Activated naive CD4-positive, alpha-beta T cell treated with anti-CD3 and anti-CD28 coated beads, Interleukin-2, amount 50 U/mL, for 24 hours (primary cell): Measurements from ENCODE around the gene SSBP3.

Source experiments
- H3K27ac Mint-ChIP-seq: one replicate; pipeline ENCODE4 v1.8.0; 2021; ENCODE audit warnings: mild to moderate bottlenecking, mixed read lengths
- H3K27me3 Mint-ChIP-seq: one replicate; pipeline ENCODE4 v1.8.0; 2021; ENCODE audit warnings: mixed read lengths
- H3K36me3 Mint-ChIP-seq: one replicate; pipeline ENCODE4 v1.8.0; 2021; ENCODE audit warnings: mixed read lengths
- H3K4me1 Mint-ChIP-seq: one replicate; pipeline ENCODE4 v1.8.0; 2021; ENCODE audit warnings: mixed read lengths
- H3K4me3 Mint-ChIP-seq: one replicate; pipeline ENCODE4 v1.8.0; 2021; ENCODE audit warnings: mild to moderate bottlenecking, mixed read lengths
- H3K9me3 Mint-ChIP-seq: one replicate; pipeline ENCODE4 v1.8.0; 2021; ENCODE audit warnings: mixed read lengths

The SSBP3 gene

GRCh38 chr1:54292002-54292911 lies 113.9 kb downstream of the SSBP3 start:
- Mint-ChIP-seq H3K27me3 (no peaks in the 10 kb centered on the region), H3K9me3 (no peaks in the 10 kb centered on the region), H3K27ac (peak overlapping the region; percentile 52), H3K4me3 (no peak overlapping the region), H3K36me3 (no peaks in the 10 kb centered on the region), H3K4me1 (peaks cover 88% of the 10 kb centered on the region)

- Mint-ChIP-seq H3K4me3 (no peak overlapping the region), H3K36me3 (no peaks in the 10 kb centered on the region), H3K27ac (no peak overlapping the region), H3K9me3 (no peaks in the 10 kb centered on the region), H3K4me1 (peaks cover 90% of the 10 kb centered on the region), H3K27me3 (no peaks in the 10 kb centered on the region)
These were observed 114.8 kb downstream of the SSBP3 start for GRCh38 chr1:54291276-54292001.

- H3K4me1 Mint-ChIP-seq = peaks cover 90% of the 10 kb centered on the region
- no peak overlapping the region for H3K4me3 Mint-ChIP-seq
- peak overlapping the region; percentile 14 for H3K27ac Mint-ChIP-seq
- H3K36me3 Mint-ChIP-seq = no peaks in the 10 kb centered on the region
- H3K9me3 Mint-ChIP-seq = no peaks in the 10 kb centered on the region
- H3K27me3 Mint-ChIP-seq = no peaks in the 10 kb centered on the region
These were observed 115.5 kb downstream of the SSBP3 start for GRCh38 chr1:54290506-54291184.

- Mint-ChIP-seq H3K36me3 (no peaks in the 10 kb centered on the region), H3K4me3 (no peak overlapping the region), H3K27ac (peak overlapping the region; percentile 84), H3K4me1 (peaks cover 90% of the 10 kb centered on the region), H3K9me3 (no peaks in the 10 kb centered on the region), H3K27me3 (no peaks in the 10 kb centered on the region)
These were observed 116.4 kb downstream of the SSBP3 start for GRCh38 chr1:54289712-54290233.

GRCh38 chr1:54287801-54288211 lies 118.4 kb downstream of the SSBP3 start:
- peaks cover 92% of the 10 kb centered on the region for H3K4me1 Mint-ChIP-seq
- H3K36me3 Mint-ChIP-seq = no peaks in the 10 kb centered on the region
- peak overlapping the region; percentile 96 for H3K27ac Mint-ChIP-seq
- H3K4me3 Mint-ChIP-seq = peak overlapping the region; percentile 57
- no peaks in the 10 kb centered on the region for H3K9me3 Mint-ChIP-seq
- H3K27me3 Mint-ChIP-seq = no peaks in the 10 kb centered on the region

GRCh38 chr1:54287176-54287650 lies 119.0 kb downstream of the SSBP3 start:
- peak overlapping the region; percentile 96 for H3K27ac Mint-ChIP-seq

GRCh38 chr1:54285815-54286345 lies 120.3 kb downstream of the SSBP3 start:
- H3K36me3 Mint-ChIP-seq = no peaks in the 10 kb centered on the region
- H3K27me3 Mint-ChIP-seq = no peaks in the 10 kb centered on the region
- peak overlapping the region; percentile 79 for H3K4me3 Mint-ChIP-seq
- no peaks in the 10 kb centered on the region for H3K9me3 Mint-ChIP-seq
- peak overlapping the region; percentile 96 for H3K27ac Mint-ChIP-seq
- H3K4me1 Mint-ChIP-seq = peaks cover 84% of the 10 kb centered on the region

More at GRCh38 chr1:54287176-54287650, 119.0 kb downstream of the SSBP3 start:
- Mint-ChIP-seq H3K27me3 (no peaks in the 10 kb centered on the region), H3K4me3 (peak overlapping the region; percentile 57), H3K4me1 (peaks cover 92% of the 10 kb centered on the region), H3K36me3 (no peaks in the 10 kb centered on the region), H3K9me3 (no peaks in the 10 kb centered on the region)

GRCh38 chr1:54284781-54285529 lies 121.2 kb downstream of the SSBP3 start:
- H3K4me1 Mint-ChIP-seq = peaks cover 84% of the 10 kb centered on the region
- no peaks in the 10 kb centered on the region for H3K27me3 Mint-ChIP-seq
- peak overlapping the region; percentile 79 for H3K4me3 Mint-ChIP-seq
- no peaks in the 10 kb centered on the region for H3K9me3 Mint-ChIP-seq
- H3K27ac Mint-ChIP-seq = peak overlapping the region; percentile 96
- peaks cover 2% of the 10 kb centered on the region for H3K36me3 Mint-ChIP-seq

- H3K4me1 Mint-ChIP-seq = peaks cover 84% of the 10 kb centered on the region
- H3K4me3 Mint-ChIP-seq = no peak overlapping the region
- H3K9me3 Mint-ChIP-seq = no peaks in the 10 kb centered on the region
These were observed 122.4 kb downstream of the SSBP3 start for GRCh38 chr1:54283635-54284385.

GRCh38 chr1:54282101-54282847 lies 123.9 kb downstream of the SSBP3 start:
- Mint-ChIP-seq H3K27me3 (no peaks in the 10 kb centered on the region), H3K9me3 (no peaks in the 10 kb centered on the region), H3K4me1 (peaks cover 89% of the 10 kb centered on the region), H3K4me3 (no peak overlapping the region), H3K36me3 (peaks cover 3% of the 10 kb centered on the region), H3K27ac (peak overlapping the region; percentile 60)

More at GRCh38 chr1:54283635-54284385, 122.4 kb downstream of the SSBP3 start:
- H3K36me3 Mint-ChIP-seq = peaks cover 3% of the 10 kb centered on the region
- peak overlapping the region; percentile 30 for H3K27ac Mint-ChIP-seq
- H3K27me3 Mint-ChIP-seq = no peaks in the 10 kb centered on the region

GRCh38 chr1:54280651-54281050 lies 125.5 kb downstream of the SSBP3 start:
- peak overlapping the region; percentile 93 for H3K27ac Mint-ChIP-seq
- H3K4me3 Mint-ChIP-seq = peak overlapping the region; percentile 60
- H3K36me3 Mint-ChIP-seq = peaks cover 6% of the 10 kb centered on the region
- no peaks in the 10 kb centered on the region for H3K27me3 Mint-ChIP-seq
- no peaks in the 10 kb centered on the region for H3K9me3 Mint-ChIP-seq
- peaks cover 85% of the 10 kb centered on the region for H3K4me1 Mint-ChIP-seq

- H3K27ac Mint-ChIP-seq = no peak overlapping the region
- H3K4me3 Mint-ChIP-seq = no peak overlapping the region
These were observed 126.7 kb downstream of the SSBP3 start for GRCh38 chr1:54279457-54279856.

GRCh38 chr1:54278941-54279422 lies 127.2 kb downstream of the SSBP3 start:
- H3K9me3 Mint-ChIP-seq = no peaks in the 10 kb centered on the region
- H3K27me3 Mint-ChIP-seq = no peaks in the 10 kb centered on the region
- peaks cover 6% of the 10 kb centered on the region for H3K36me3 Mint-ChIP-seq
- H3K4me1 Mint-ChIP-seq = peaks cover 81% of the 10 kb centered on the region
- no peak overlapping the region for H3K4me3 Mint-ChIP-seq
- no peak overlapping the region for H3K27ac Mint-ChIP-seq

More at GRCh38 chr1:54279457-54279856, 126.7 kb downstream of the SSBP3 start:
- peaks cover 85% of the 10 kb centered on the region for H3K4me1 Mint-ChIP-seq
- no peaks in the 10 kb centered on the region for H3K27me3 Mint-ChIP-seq
- H3K9me3 Mint-ChIP-seq = no peaks in the 10 kb centered on the region
- peaks cover 6% of the 10 kb centered on the region for H3K36me3 Mint-ChIP-seq
